Dendritic cell treated with granulocyte-macrophage colony-stimulating factor and Interleukin-4, amounts not matched to agents 40 ng/mL and 50 ng/mL, for 4 days (primary cell): ENCODE results near the gene SERPINE2.
A peak's percentile ranks its signal among the peaks of the same experiment; 100 is the strongest.

ENCODE experiments used
- H3K27ac Mint-ChIP-seq: one replicate; pipeline ENCODE4 v1.8.0; 2022; ENCODE audit warnings: mild to moderate bottlenecking, mixed read lengths
- H3K27me3 Mint-ChIP-seq: one replicate; pipeline ENCODE4 v1.8.0; 2022; ENCODE audit warnings: mild to moderate bottlenecking, mixed read lengths
- H3K36me3 Mint-ChIP-seq: one replicate; pipeline ENCODE4 v1.8.0; 2022; ENCODE audit warnings: low read depth, mixed read lengths
- H3K4me1 Mint-ChIP-seq: one replicate; pipeline ENCODE4 v1.8.0; 2022; ENCODE audit warnings: low read depth, mixed read lengths
- H3K4me3 Mint-ChIP-seq: one replicate; pipeline ENCODE4 v1.8.0; 2022; ENCODE audit warnings: mild to moderate bottlenecking, moderate library complexity, mixed read lengths
- H3K9me3 Mint-ChIP-seq: one replicate; pipeline ENCODE4 v1.8.0; 2022; ENCODE audit warnings: mixed read lengths
- intact Hi-C: fragments of 100-400 bp; cut with micrococcal nuclease; formaldehyde crosslinking; loops from one replicate; pipeline ENCODE4 v1.15.0; 2022

Gene SERPINE2

DNA sequence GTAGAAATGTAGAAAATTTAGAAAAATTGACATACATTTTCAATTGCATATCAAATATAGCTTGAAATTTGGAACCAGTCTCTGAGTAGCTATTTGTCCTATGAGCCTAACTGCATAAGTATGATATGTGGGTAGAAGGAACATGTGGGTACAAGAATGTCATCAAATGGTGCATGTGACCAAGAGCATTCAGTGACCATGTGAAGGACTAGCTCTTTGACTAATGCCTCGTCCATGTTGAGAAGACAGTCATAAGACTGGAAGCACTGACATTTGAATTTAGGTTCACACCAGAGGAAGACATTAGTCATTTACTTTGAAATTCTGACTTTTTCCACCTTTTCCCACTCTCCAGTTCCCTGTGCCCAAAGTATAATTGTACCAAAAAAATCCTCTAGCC, 69.2 kb downstream of the SERPINE2 start:
- Mint-ChIP-seq H3K27me3 (no peaks in the 10 kb centered on the region), H3K36me3 (peaks cover 46% of the 10 kb centered on the region), H3K9me3 (no peaks in the 10 kb centered on the region), H3K27ac (no peak overlapping the region), H3K4me1 (no peaks in the 10 kb centered on the region), H3K4me3 (no peak overlapping the region)
- intact Hi-C loops: loop anchor here (1.0 kb wide), 1 partner anchor 314 kb away; no protein-coding TSS in a partner anchor

DNA sequence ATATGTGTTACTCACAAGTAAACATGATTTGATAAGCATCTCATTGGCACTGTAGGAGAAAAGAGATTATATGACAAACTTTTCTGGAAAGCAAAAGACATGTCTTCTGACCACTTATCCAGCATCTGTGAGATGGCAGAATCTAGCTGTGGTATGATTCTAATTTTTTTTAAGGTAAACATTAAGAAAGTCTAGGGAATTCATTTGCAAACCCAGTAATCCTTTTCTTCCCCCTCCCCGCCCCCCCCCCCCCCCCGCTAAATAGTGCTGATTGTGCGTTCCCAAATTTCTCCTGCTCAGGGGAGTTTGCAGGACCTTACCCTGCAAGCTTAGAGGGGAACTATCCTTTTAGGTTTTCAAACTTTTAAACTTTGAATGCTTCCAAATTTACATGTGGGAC, 69.8 kb downstream of the SERPINE2 start:
- Mint-ChIP-seq H3K9me3 (no peaks in the 10 kb centered on the region), H3K36me3 (peaks cover 51% of the 10 kb centered on the region), H3K4me3 (no peak overlapping the region), H3K27ac (no peak overlapping the region), H3K27me3 (no peaks in the 10 kb centered on the region), H3K4me1 (no peaks in the 10 kb centered on the region)
- intact Hi-C loops: no loop called here

DNA sequence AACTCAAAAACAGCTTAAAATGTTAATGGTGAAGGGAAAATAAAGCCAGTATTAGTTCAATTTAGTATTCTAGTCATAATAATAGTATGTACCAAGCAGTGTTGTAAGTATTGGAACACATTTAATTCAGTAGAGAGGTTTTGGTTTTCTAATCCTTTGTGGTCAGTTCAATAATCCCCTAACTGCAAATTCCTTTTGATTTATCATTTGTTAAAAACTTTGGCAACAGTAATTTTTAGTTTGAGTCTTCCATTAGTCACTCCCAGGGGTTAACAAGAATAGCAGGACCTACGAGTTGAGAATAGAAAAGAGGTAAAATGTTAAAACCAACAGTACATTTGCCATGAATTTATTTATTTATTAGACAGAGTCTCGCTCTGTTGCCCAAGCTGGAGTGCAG, 71.1 kb downstream of the SERPINE2 start:
- H3K4me1 Mint-ChIP-seq: no peaks in the 10 kb centered on the region
- H3K9me3 Mint-ChIP-seq: no peaks in the 10 kb centered on the region
- H3K27ac Mint-ChIP-seq: no peak overlapping the region
- H3K36me3 Mint-ChIP-seq: peaks cover 59% of the 10 kb centered on the region
- H3K4me3 Mint-ChIP-seq: no peak overlapping the region
- intact Hi-C loops: no loop called here
- no peaks in the 10 kb centered on the region for H3K27me3 Mint-ChIP-seq

DNA sequence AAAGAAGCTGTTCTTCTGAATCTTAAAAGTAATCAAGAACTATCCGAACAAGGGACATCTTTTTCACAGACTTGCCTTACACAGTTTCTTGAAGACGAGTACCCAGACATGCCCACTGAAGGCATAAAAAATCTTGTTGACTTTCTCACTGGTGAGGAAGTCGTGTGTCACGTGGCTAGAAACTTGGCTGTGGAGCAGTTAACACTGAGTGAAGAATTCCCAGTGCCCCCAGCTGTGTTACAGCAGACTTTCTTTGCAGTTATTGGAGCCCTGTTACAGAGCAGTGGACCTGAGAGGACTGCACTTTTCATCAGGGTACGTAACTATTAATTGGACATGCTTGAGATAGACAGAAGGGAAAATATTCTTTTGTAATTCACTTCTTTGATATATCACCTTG, 79.4 kb downstream of the SERPINE2 start:
- H3K36me3 Mint-ChIP-seq: peaks cover 52% of the 10 kb centered on the region
- intact Hi-C loops: loop anchor here (5.0 to 10.0 kb wide), 2 partner anchors 122 to 625 kb away; partner anchors contain the start of genes AP1S3 and CUL3
- no peaks in the 10 kb centered on the region for H3K27me3 Mint-ChIP-seq
- peak overlapping the region; percentile 20 for H3K4me3 Mint-ChIP-seq
- no peaks in the 10 kb centered on the region for H3K9me3 Mint-ChIP-seq
- peaks cover 36% of the 10 kb centered on the region for H3K4me1 Mint-ChIP-seq
- H3K27ac Mint-ChIP-seq: no peak overlapping the region

DNA sequence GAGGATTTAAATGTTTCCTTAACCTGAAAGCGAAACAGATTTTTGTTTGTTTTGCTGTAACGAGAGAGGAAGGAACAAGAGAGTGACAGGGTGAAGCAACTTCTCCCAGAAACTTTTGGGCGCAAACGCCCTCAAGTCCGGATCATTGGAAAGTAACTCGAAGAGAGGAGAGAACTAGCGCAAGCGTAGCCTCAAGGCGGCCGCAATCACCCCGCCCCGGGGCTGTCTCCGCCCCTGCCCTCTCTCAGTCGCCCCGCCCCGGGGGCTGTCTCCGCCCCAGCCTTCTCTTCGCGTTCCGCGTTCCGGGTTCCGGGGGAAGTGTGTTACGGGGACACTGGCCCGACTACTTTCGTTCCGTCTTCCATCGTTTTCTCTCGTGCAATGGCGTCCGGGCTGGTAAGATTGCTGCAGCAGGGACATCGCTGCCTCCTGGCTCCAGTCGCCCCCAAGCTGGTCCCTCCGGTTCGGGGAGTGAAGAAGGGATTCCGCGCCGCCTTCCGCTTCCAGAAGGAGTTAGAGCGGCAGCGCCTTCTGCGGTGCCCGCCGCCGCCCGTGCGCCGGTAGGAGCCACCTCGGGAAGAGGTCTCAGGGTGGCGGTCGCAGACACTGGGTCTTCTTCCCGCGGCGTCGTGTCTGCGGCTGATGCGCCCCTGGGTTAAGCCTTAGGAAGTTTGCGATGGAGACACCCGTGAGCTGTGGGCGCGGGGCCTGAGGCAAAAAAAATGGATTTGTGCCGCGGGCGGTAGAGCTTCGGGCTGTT, 81.8 kb downstream of the SERPINE2 start, which contains the start of gene MRPL44:
Gene MRPL44 (plus strand): TSS at position 372 of the 760 bp plus-strand sequence. CDS start 10 bp downstream, at position 382.
- intact Hi-C loops: loop anchor here (1.0 to 10.0 kb wide), 3 partner anchors 12 to 628 kb away; partner anchors contain the start of genes AP1S3, CUL3 and WDFY1
- peaks cover 35% of the 10 kb centered on the region for H3K36me3 Mint-ChIP-seq
- no peaks in the 10 kb centered on the region for H3K27me3 Mint-ChIP-seq
- peak within 1 kb of the TSS; percentile 99 for H3K27ac Mint-ChIP-seq
- peaks cover 36% of the 10 kb centered on the region for H3K4me1 Mint-ChIP-seq
- H3K4me3 Mint-ChIP-seq: peak within 1 kb of the TSS; percentile 95
- no peaks in the 10 kb centered on the region for H3K9me3 Mint-ChIP-seq

DNA sequence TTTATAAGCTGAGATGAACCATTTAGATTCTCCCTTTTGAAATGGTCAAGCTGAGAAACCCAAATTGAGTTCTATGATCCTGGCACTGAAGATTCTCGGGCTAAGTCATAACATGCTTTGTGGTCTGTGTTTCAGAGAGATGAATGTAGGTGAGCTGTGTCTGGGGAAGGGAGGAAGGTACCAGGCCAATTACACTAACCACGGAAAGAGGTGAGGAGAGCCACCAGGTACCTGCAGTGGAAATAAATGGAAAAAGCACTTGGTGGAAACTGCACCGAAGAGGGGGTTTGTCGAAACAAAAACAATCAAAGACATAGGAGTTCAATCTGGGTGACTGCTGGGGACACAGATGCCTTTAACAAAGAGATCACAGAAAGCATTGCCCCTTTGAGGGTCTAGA, 82.8 kb downstream of the SERPINE2 start:
- peaks cover 27% of the 10 kb centered on the region for H3K4me1 Mint-ChIP-seq
- intact Hi-C loops: loop anchor here (5.0 to 10.0 kb wide), 2 partner anchors 119 to 629 kb away; partner anchors contain the start of genes AP1S3 and CUL3

DNA sequence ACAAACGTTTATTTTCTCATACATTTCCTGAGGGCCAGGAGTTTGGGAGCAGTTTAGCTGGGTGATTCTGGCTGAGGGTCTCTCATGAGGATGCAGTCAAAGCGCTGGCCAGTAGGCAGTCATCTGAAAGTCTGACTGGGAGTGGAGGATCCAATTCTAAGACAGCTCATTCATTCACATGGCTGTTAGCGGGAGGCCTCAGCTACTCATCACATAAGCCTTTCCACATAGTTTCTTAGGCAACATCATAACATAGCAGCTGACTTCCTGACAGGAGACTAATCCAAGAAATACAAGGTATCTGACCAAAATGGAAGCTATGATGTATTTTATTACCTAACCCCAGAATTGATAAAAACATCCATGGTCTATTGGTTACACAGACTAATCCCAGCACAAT, 84.7 kb downstream of the SERPINE2 start:
- H3K4me1 Mint-ChIP-seq: peaks cover 13% of the 10 kb centered on the region
- H3K4me3 Mint-ChIP-seq: no peak overlapping the region
- H3K9me3 Mint-ChIP-seq: no peaks in the 10 kb centered on the region
- intact Hi-C loops: loop anchor here (10.0 kb wide), 1 partner anchor 630 kb away; the partner anchor contains the start of gene CUL3
- H3K36me3 Mint-ChIP-seq: peaks cover 8% of the 10 kb centered on the region
- H3K27me3 Mint-ChIP-seq: no peaks in the 10 kb centered on the region
- H3K27ac Mint-ChIP-seq: no peak overlapping the region

More for the DNA sequence above, 82.8 kb downstream of the SERPINE2 start:
- Mint-ChIP-seq H3K4me3 (peak overlapping the region; percentile 95), H3K27ac (peak overlapping the region; percentile 99), H3K9me3 (no peaks in the 10 kb centered on the region), H3K27me3 (no peaks in the 10 kb centered on the region), H3K36me3 (peaks cover 25% of the 10 kb centered on the region)

DNA sequence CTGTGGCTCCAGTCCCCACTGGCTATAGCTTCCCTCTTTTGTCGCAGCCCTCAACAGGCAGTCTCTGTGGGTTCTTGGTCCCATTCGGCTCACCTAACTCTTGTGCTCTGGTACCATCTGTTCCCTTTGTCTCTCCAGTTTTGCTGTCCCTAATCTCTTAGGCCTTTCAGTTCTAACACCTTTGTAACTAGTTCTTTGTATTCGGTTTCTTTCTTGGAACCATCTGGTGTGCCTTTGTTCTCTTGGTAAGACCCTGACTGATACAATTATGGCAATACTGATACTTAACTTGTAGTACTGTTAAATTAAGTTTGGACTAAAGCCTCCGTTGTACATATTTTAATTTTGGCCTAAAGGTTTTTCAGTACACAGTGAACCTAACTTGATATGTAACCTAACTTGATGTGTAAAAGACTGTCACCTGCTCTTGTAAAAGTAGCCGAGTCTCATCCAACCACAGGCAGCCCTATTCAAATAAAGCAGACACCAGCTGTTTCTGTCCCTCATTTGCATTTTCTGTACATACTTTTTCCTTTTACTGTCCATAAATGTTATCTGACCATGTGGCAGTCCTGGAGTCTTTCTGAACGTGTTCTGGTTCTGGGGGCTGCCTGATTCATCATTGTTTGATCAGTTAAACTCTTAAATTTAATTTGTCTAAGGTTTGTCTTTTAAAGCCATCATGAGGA, 86.7 kb downstream of the SERPINE2 start:
- H3K9me3 Mint-ChIP-seq: no peaks in the 10 kb centered on the region
- peaks cover 12% of the 10 kb centered on the region for H3K4me1 Mint-ChIP-seq
- H3K4me3 Mint-ChIP-seq: no peak overlapping the region
- intact Hi-C loops: loop anchor here (10.0 kb wide), 1 partner anchor 632 kb away; the partner anchor contains the start of gene CUL3
- no peaks in the 10 kb centered on the region for H3K27me3 Mint-ChIP-seq
- H3K36me3 Mint-ChIP-seq: peaks cover 3% of the 10 kb centered on the region
- no peak overlapping the region for H3K27ac Mint-ChIP-seq

DNA sequence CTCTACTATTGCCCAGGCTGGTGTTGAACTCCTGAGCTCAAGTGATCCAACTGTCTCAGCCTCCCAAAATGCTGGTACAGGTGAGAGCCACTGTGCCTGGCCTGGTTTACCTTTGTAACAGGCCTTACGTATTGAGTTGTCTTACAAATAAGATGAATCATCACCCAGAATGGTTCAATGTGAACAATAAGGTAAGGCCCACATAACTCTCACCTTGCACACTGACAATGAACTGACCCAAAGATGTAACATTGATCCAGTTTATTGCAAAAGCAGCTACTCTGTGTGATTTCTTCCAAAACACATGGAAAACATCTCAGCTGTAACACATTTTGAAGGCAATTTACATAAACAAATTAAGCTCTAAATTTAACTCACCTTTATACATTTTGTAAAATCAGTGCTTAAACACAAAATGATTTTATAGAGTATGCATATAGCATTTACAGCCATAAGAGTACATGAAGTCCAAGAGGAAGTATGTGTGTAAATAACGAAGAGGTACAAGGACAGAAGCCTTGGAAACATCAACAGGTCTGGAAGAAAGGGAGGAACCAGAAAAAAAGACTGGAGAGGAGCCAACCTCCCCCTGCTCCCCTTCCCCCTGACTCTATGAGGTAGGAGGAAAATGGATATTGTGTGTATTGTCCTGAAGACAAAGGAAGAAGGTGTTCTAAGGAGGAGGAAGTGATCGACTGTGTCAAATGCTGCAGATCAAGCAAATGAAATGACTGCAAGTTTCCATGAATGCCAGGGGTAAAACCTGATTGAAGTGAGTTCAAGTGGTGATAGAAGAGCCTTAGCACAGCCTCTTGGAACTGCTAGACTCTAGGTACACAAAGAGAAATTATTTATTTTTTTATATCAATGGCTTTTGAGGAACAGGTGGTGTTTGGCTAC, 88.4 kb downstream of the SERPINE2 start:
- Mint-ChIP-seq H3K4me3 (no peak overlapping the region), H3K4me1 (peaks cover 5% of the 10 kb centered on the region), H3K9me3 (no peaks in the 10 kb centered on the region), H3K27ac (peak overlapping the region; percentile 54), H3K36me3 (no peaks in the 10 kb centered on the region), H3K27me3 (no peaks in the 10 kb centered on the region)
- intact Hi-C loops: loop anchor here (10.0 kb wide), 1 partner anchor 634 kb away; the partner anchor contains the start of gene CUL3

DNA sequence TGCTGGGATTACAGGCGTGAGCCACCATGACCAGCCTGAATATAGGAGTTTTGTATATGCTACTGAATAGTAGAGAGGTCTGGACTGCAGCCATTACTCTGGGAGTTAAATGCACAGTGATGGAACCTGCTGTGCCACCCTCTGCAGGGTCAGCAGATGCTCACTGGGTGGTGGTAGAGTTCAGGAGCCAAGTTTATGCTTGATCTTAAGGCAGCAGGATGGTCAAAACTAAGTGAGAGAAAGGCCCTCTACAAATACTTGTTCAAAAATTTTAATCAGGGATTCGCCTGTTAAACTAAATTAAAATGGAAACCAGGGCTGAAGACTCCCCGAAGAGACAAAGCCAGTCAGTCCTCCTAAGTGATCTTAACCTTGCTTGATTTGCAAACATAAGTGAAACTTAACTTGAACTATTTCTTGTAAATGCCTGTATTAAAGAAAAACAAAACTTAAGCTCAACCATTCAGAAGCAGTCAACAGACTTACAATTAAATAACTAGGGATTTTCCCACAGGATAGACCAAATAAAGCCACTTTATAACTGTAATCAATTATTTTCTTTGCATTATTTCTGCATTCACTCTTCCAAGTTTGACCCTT, 89.7 kb downstream of the SERPINE2 start:
- no peaks in the 10 kb centered on the region for H3K27me3 Mint-ChIP-seq
- H3K4me3 Mint-ChIP-seq: no peak overlapping the region
- intact Hi-C loops: no loop called here
- no peak overlapping the region for H3K27ac Mint-ChIP-seq
- peaks cover 5% of the 10 kb centered on the region for H3K4me1 Mint-ChIP-seq
- no peaks in the 10 kb centered on the region for H3K9me3 Mint-ChIP-seq
- H3K36me3 Mint-ChIP-seq: peaks cover 10% of the 10 kb centered on the region

DNA sequence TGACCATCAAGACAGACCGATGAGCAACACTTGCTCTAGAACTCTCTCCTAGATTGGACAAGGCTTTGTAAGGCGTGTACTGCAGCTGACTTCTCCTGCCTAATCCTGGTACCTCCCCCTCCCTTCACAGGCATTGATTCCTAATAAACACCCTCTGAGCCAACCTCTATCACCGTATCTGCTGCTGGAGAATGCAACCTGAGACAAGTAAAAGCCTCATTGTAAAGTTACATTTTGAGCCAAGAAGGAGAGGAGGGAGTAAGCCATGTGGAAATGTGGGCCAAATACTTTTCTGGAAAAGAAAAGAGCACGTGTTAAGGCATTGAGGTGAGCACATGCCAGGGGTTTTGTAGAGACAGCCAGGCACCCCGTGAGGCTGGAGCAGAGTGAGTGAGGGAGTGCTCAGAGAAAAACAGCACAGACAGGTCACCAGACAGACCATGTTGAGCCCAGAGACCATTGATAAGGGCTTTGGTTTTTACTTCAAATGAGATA, 91.3 kb downstream of the SERPINE2 start:
- Mint-ChIP-seq H3K27ac (no peak overlapping the region), H3K4me3 (no peak overlapping the region), H3K9me3 (no peaks in the 10 kb centered on the region), H3K4me1 (peaks cover 14% of the 10 kb centered on the region), H3K36me3 (peaks cover 22% of the 10 kb centered on the region), H3K27me3 (no peaks in the 10 kb centered on the region)
- intact Hi-C loops: no loop called here

DNA sequence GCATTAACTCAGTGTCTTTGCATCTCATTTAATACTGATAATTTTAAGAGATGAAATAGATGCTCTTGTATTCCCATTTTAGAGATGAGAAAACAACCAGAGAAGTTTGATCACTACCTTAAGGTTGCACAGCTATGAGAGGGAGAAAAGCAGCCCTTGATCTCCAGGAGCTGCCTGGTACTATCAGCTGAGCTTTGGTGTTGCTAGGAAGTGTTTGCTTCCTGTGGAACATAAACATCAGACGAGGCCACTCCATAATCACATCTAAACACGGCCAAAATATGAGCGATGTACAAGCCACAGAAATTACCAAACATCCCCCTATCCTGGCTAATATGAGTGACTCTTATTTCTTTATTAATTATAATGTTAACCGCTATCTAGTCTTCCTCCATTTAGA, 93.3 kb downstream of the SERPINE2 start:
- Mint-ChIP-seq H3K27ac (no peak overlapping the region), H3K9me3 (no peaks in the 10 kb centered on the region), H3K4me3 (no peak overlapping the region), H3K4me1 (peaks cover 21% of the 10 kb centered on the region), H3K36me3 (peaks cover 33% of the 10 kb centered on the region), H3K27me3 (no peaks in the 10 kb centered on the region)
- intact Hi-C loops: loop anchor here (1.0 kb wide), 1 partner anchor 12 kb away; the partner anchor contains the start of gene MRPL44
